Posterior cingulate gyrus (tissue), 11 donors: ENCODE data around the gene LCN9.
"Not testable (repeated sequence)": the region's sequence is repeated elsewhere in the genome, so short reads cannot be mapped to it uniquely, and the experiment has no call there.

Experiments
- DNase-seq, 10 donors: peaks; one replicate each; pipeline versions ENCODE4 v3.0.0 to v3.0.0-alpha.2; 2020 to 2021; ENCODE audit warnings: mixed read lengths in 3 of 10
- intact Hi-C: fragments of 100-400 bp; cut with DNase I; formaldehyde crosslinking; loops from one replicate; pipeline ENCODE4 v1.15.1; 2023

The LCN9 gene

GRCh38 chr9:135669616-135670285 lies 6.6 kb downstream of the LCN9 start:
- DNase-seq: peak in 2 of 10 donors; percentile 19 to 73
- intact Hi-C loops: no loop called here

- intact Hi-C loops: no loop called here
- peak in 3 of 10 donors; percentile 24 to 79 (median 72) for DNase-seq
These were observed 7.8 kb downstream of the LCN9 start for GRCh38 chr9:135670721-135671590.

- peak in 3 of 10 donors; percentile 24 to 59 (median 52) for DNase-seq
- intact Hi-C loops: no loop called here
These were observed 8.5 kb downstream of the LCN9 start for GRCh38 chr9:135671591-135672041.

- DNase-seq: peak in 3 of 10 donors; percentile 22 to 59 (median 58)
- intact Hi-C loops: not testable (repeated sequence)
These were observed 9.7 kb downstream of the LCN9 start for GRCh38 chr9:135672786-135673185.

DNA sequence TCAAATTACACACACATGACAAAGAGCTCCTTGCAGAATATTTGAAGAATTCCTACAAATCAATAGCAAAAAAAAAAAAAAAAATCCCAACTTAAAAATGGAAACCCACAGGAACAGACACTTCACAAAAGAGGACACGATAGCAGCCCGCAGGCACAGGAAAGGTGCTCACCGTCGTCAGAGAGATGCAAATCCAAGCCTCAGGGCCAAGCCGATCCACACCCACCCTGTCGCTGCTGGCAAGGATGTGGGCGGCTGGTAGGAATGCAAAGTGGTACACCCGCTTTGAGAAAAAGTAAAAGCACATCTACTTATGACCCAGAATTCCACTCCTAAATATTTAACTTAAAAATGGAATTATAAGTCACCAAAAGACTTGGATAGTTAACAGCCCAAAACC lies 10.8 kb downstream of the LCN9 start:
- intact Hi-C loops: no loop called here
- peak in 4 of 10 donors; percentile 29 to 82 (median 64) for DNase-seq

- intact Hi-C loops: no loop called here
- peak in 2 of 10 donors; percentile 8 to 39 for DNase-seq
These were observed 11.9 kb downstream of the LCN9 start for GRCh38 chr9:135674977-135675376.

- peak in 1 of 10 donors; percentile 80 for DNase-seq
These were observed 13.8 kb downstream of the LCN9 start for GRCh38 chr9:135676891-135677290.

DNA sequence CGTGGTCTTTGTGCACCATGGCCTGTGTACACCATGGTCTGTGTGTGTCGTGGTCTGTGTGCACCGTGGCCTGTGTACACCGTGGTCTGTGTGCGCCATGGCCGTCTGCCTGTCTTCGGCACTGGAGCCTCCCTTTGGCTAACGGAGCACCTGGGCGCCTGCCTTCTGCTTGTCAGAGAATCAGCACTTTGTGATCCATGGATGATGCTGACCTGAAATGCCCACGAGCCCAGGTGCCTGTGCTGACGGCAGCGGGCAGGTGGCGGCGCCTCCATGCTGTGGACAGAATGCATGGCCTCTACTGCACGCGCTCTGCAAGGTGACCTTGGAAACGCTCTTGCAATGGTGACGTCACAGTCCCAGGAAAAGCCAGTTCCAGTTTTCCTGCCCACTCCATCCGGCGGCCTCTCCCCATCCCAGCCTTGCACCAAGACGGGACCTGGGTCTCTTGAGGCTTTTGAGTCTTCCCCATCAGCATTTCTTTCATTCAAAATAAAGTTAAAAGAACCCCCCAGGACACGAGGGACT lies 14.6 kb downstream of the LCN9 start:
- intact Hi-C loops: no loop called here
- DNase-seq: no peak

More at GRCh38 chr9:135676891-135677290, 13.8 kb downstream of the LCN9 start:
- intact Hi-C loops: no loop called here

GRCh38 chr9:135678236-135679017 lies 15.3 kb downstream of the LCN9 start:
- intact Hi-C loops: no loop called here
- no peak for DNase-seq

GRCh38 chr9:135680056-135680455 lies 16.9 kb downstream of the LCN9 start:
- intact Hi-C loops: no loop called here
- DNase-seq: no peak

DNA sequence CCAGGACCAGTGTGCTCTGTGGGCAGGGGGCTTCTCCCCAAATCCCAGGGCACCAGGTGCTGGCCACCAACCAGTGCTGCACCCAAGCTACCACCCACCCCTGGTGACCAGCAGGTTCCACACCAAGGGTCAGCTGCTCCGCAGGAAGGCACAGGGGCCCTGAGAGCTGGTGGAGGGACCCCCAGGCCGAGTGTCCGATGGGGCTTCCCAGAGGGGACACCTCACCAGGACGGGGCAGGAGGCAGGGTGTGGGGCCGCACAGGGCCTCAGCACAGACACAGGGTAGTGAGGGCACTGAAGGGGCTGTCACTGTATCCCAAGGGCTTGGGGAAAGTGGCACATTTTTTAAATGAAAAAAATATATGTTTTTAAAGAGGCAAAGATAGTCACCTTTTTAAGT lies 18.1 kb downstream of the LCN9 start:
- intact Hi-C loops: no loop called here
- DNase-seq: no peak

GRCh38 chr9:135683401-135684034 lies 20.4 kb downstream of the LCN9 start:
- intact Hi-C loops: no loop called here
- DNase-seq: no peak

DNA sequence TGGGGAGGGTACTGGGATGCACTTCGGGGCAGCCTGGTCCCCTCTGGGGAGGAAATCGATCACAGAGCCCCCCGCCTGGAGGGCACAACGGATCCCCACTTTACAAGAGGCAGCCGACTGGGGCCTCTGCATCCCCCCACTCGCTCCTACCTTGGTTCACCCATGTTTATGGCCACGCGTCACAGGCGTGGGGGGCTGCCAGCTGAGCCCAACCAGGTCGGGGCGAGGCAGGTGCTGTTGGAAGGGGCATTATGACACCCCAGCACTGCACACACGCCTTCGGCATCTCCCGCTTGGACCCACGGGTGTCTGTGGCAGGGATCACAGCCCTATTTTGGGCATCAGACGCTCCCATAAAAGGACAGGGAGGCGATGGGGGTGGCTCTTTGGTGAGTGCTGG lies 21.6 kb downstream of the LCN9 start:
- DNase-seq: no peak
- intact Hi-C loops: no loop called here

- DNase-seq: no peak
- intact Hi-C loops: no loop called here
These were observed 24.1 kb downstream of the LCN9 start for GRCh38 chr9:135687216-135687615.

- intact Hi-C loops: no loop called here
- peak in 2 of 10 donors; percentile 37 to 48 for DNase-seq
These were observed 25.9 kb downstream of the LCN9 start for GRCh38 chr9:135689011-135689410.

GRCh38 chr9:135690836-135691570 lies 27.9 kb downstream of the LCN9 start:
- DNase-seq: no peak
- intact Hi-C loops: no loop called here

GRCh38 chr9:135692410-135692809 lies 29.3 kb downstream of the LCN9 start:
- intact Hi-C loops: no loop called here
- peak in 9 of 10 donors; percentile 25 to 95 (median 72) for DNase-seq

- peak in 8 of 10 donors; percentile 63 to 97 (median 78) for DNase-seq
- intact Hi-C loops: no loop called here
These were observed 30.2 kb downstream of the LCN9 start for GRCh38 chr9:135693265-135693664.

GRCh38 chr9:135693771-135694170 lies 30.7 kb downstream of the LCN9 start:
- no peak for DNase-seq
- intact Hi-C loops: no loop called here
